Lower leg skin (tissue), 3 donors: ENCODE measurements around the gene SZRD1.

Source experiments
- POLR2A ChIP-seq, 2 donors: fragments of 450-650 bp; IDR thresholded peaks; one replicate each; pipeline ENCODE4 v1.6.1; 2016 to 2017; ENCODE audit warnings: antibody characterized with exemption in 2 of 2, mild to moderate bottlenecking in 1 of 2, moderate library complexity in 1 of 2
- TF ChIP-seq, protein P1 (sequence below), 3 donors: fragments of 450-650 bp; IDR thresholded peaks; one replicate each; pipeline ENCODE4 v1.5.1; 2016; ENCODE audit warnings: antibody characterized with exemption in 3 of 3, mild to moderate bottlenecking in 3 of 3, moderate library complexity in 2 of 3

DNA sequence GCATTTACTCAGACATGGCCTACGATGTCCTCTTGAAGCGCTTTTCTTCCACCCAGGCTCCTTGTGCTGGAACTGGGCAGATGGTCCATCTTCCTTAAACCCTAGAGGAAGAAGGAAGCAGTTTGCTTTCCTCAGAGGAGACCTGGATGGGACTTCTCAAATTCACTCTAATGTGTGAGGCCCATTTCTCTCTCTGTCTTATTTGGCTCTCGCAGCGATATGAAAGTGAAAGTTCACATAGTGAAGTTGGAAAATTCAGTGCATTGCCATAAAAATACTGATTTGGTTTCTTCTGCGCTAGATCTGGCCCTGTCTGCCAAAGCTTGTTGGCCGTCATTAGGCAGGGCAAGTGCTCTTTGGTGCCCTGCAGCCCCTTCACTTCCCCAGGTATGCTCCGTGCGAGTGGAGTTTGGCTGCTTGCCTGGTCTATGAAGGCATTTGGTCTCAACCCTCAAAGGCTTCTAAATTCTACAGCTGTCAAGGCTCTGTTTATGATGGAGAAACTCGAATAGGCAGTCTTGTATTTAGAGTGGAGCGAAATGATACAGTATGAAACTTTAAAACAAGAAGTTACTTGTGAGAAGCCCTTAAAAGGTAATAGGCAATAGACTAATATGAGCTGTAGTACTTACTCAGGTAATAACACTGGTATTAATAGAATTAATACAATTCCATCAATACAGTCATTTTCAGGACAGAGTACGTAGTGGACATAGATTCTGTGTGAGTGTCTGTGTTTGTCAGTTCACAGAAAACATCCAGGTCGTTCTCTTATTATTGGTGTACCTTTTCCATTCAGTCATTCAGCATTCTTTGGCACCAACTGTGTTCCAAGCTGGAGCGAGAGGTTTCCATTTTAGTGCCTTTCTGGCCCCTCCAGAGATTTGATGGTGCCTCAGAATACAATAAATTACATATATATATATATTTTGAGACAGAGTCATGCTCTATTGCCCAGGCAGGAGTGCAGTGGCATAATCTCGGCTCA lies 20.5 kb downstream of the SZRD1 start:
- no peak for TF ChIP-seq POLR2A (IDR thresholded peaks at IDR 0.05)
- TF ChIP-seq, protein P1, sequence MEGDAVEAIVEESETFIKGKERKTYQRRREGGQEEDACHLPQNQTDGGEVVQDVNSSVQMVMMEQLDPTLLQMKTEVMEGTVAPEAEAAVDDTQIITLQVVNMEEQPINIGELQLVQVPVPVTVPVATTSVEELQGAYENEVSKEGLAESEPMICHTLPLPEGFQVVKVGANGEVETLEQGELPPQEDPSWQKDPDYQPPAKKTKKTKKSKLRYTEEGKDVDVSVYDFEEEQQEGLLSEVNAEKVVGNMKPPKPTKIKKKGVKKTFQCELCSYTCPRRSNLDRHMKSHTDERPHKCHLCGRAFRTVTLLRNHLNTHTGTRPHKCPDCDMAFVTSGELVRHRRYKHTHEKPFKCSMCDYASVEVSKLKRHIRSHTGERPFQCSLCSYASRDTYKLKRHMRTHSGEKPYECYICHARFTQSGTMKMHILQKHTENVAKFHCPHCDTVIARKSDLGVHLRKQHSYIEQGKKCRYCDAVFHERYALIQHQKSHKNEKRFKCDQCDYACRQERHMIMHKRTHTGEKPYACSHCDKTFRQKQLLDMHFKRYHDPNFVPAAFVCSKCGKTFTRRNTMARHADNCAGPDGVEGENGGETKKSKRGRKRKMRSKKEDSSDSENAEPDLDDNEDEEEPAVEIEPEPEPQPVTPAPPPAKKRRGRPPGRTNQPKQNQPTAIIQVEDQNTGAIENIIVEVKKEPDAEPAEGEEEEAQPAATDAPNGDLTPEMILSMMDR (IDR thresholded peaks at IDR 0.05) = no peak
